IMR-90 (cell line): ENCODE data around the gene ABCA3. TPM values are rescaled to one million over a fixed set of nuclear protein-coding genes. Genes with fewer than 3 reads are reported as not detected.

Source experiments
- ATAC-seq: fragments of 200-7000 bp; cut with Tn5 transposase; 2 replicates; pipeline ENCODE4 v1.9.1; 2020; ENCODE audit warnings: low read depth, mild to moderate bottlenecking, moderate library complexity
- BruUV-seq: library from RNA; stranded (reverse); fragments of 400-500 nt; replicated peaks from 2 replicates; lab custom pipeline; 2021; lab: Mats Ljungman, UMichigan
- CTCF ChIA-PET: fragments of 300-600 bp; formaldehyde crosslinking; extraction: SDS; loops from one replicate; lab custom pipeline; 2021; ENCODE audit warnings: antibody characterized with exemption; lab: Yijun Ruan, JAX
- POLR2A ChIA-PET: fragments of 300-600 bp; sonication (Branson Sonifier 250); formaldehyde crosslinking; loops from one replicate; lab custom pipeline; 2022; ENCODE audit warnings: antibody characterized with exemption; ENCODE audit not compliant: unreplicated experiment; lab: Charles Lee
- DNase-seq: peaks from one replicate; pipeline ENCODE4 v3.0.0; 2013
- H2AFZ ChIP-seq: replicated peaks from 2 replicates; pipeline ENCODE3; 2013; ENCODE audit warnings: low read length, mild to moderate bottlenecking; ENCODE audit not compliant: poor library complexity
- H2AK5ac ChIP-seq: 2 replicates; pipeline ENCODE4 v1.6.1; 2013; ENCODE audit warnings: low read depth, low read length, inconsistent platforms
- H2AK9ac ChIP-seq: replicated peaks from 2 replicates; pipeline ENCODE3; 2013; ENCODE audit warnings: mild to moderate bottlenecking, low read depth, low read length, moderate library complexity; ENCODE audit not compliant: poor library complexity
- H2BK120ac ChIP-seq: 2 replicates; pipeline ENCODE4 v1.6.1; 2013; ENCODE audit warnings: low read depth, low read length, inconsistent platforms
- H2BK15ac ChIP-seq: 3 replicates; pipeline ENCODE4 v1.6.1; 2013; ENCODE audit warnings: low read depth, low read length, inconsistent platforms
- H2BK20ac ChIP-seq: 2 replicates; pipeline ENCODE4 v1.6.1; 2013; ENCODE audit warnings: low read depth, mild to moderate bottlenecking, inconsistent platforms, low read length, moderate library complexity
- H2BK5ac ChIP-seq: 2 replicates; pipeline ENCODE4 v1.6.1; 2013; ENCODE audit warnings: mild to moderate bottlenecking, low read depth, low read length, inconsistent platforms; ENCODE audit not compliant: poor library complexity, severe bottlenecking
- H3K14ac ChIP-seq: replicated peaks from 2 replicates; pipeline ENCODE4 v1.6.1; 2013; ENCODE audit warnings: low read depth, low read length, inconsistent platforms
- H3K18ac ChIP-seq: 2 replicates; pipeline ENCODE4 v1.6.1; 2013; ENCODE audit warnings: low read depth, low read length, control low read depth
- H3K23ac ChIP-seq: 2 replicates; pipeline ENCODE4 v1.6.1; 2013; ENCODE audit warnings: low read depth, low read length, inconsistent platforms
- H3K27ac ChIP-seq: 2 replicates; pipeline ENCODE4 v1.5.1; 2013; ENCODE audit warnings: mild to moderate bottlenecking, control low read depth, low read length; ENCODE audit not compliant: insufficient read depth
- H3K27me3 ChIP-seq: 2 replicates; pipeline ENCODE4 v1.6.1; 2013; ENCODE audit warnings: low read length; ENCODE audit not compliant: control insufficient read depth, insufficient read depth
- H3K36me3 ChIP-seq: 2 replicates; pipeline ENCODE4 v1.6.1; 2013; ENCODE audit warnings: low read length, mixed read lengths; ENCODE audit not compliant: control insufficient read depth, insufficient read depth
- H3K4ac ChIP-seq: 2 replicates; pipeline ENCODE4 v1.6.1; 2013; ENCODE audit warnings: low read depth, low read length, inconsistent platforms
- H3K4me1 ChIP-seq: 2 replicates; pipeline ENCODE4 v1.6.1; 2013; ENCODE audit warnings: low read length, mixed read lengths; ENCODE audit not compliant: control insufficient read depth, insufficient read depth
- H3K4me2 ChIP-seq: 2 replicates; pipeline ENCODE4 v1.6.1; 2013; ENCODE audit warnings: low read depth, mild to moderate bottlenecking, control low read depth, low read length, moderate library complexity
- H3K4me3 ChIP-seq: 2 replicates; pipeline ENCODE4 v1.5.1; 2013; ENCODE audit warnings: low read depth, mild to moderate bottlenecking, control low read depth, low read length, moderate library complexity; ENCODE audit not compliant: insufficient read depth
- H3K56ac ChIP-seq: 2 replicates; pipeline ENCODE4 v1.6.1; 2013; ENCODE audit warnings: low read length, inconsistent platforms; ENCODE audit not compliant: insufficient read depth; ENCODE audit errors: extremely low read depth
- H3K79me1 ChIP-seq, 2 experiments: 2 replicates each; pipeline ENCODE4 v1.6.1; 2013; ENCODE audit warnings: low read length in 2 of 2, inconsistent platforms in 1 of 2, low read depth in 1 of 2
- H3K9ac ChIP-seq: 2 replicates; pipeline ENCODE4 v1.6.1; 2013; ENCODE audit warnings: low read depth, low read length, control low read depth
- H3K9me1 ChIP-seq: 2 replicates; pipeline ENCODE4 v1.6.1; 2013; ENCODE audit warnings: low read length, inconsistent platforms; ENCODE audit not compliant: insufficient read depth
- H3K9me3 ChIP-seq: 2 replicates; pipeline ENCODE4 v1.6.1; 2013; ENCODE audit warnings: low read length; ENCODE audit not compliant: control insufficient read depth, insufficient read depth
- H4K20me1 ChIP-seq: 2 replicates; pipeline ENCODE4 v1.6.1; 2013; ENCODE audit warnings: low read length, inconsistent platforms; ENCODE audit not compliant: insufficient read depth
- H4K5ac ChIP-seq: 2 replicates; pipeline ENCODE4 v1.6.1; 2013; ENCODE audit warnings: mild to moderate bottlenecking, low read depth, low read length, control low read depth
- H4K8ac ChIP-seq, 2 experiments: 2 replicates each; pipeline ENCODE4 v1.6.1; 2013; ENCODE audit warnings: low read depth in 2 of 2, low read length in 2 of 2, control low read depth in 1 of 2, inconsistent platforms in 1 of 2
- H4K91ac ChIP-seq: 2 replicates; pipeline ENCODE4 v1.6.1; 2013; ENCODE audit warnings: low read depth, low read length, inconsistent platforms; ENCODE audit not compliant: insufficient read depth
- BHLHE40 ChIP-seq: fragments of 150-350 bp; IDR thresholded peaks from 2 replicates; pipeline ENCODE4 v1.6.1; 2016; ENCODE audit warnings: mild to moderate bottlenecking, low read depth, low read length
- CEBPB ChIP-seq: IDR thresholded peaks from 2 replicates; pipeline ENCODE4 v1.6.1; 2012; ENCODE audit warnings: low read depth, low read length, improper control_type of control experiment
- CHD1 ChIP-seq: IDR thresholded peaks from 2 replicates; pipeline ENCODE4 v1.6.1; 2012; ENCODE audit warnings: low read depth, low read length, improper control_type of control experiment
- ELK1 ChIP-seq: fragments of 150-350 bp; IDR thresholded peaks from 2 replicates; pipeline ENCODE4 v1.6.1; 2016; ENCODE audit warnings: low read depth, mild to moderate bottlenecking, low read length, moderate library complexity, borderline replicate concordance
- MAFK ChIP-seq: IDR thresholded peaks from 2 replicates; pipeline ENCODE4 v1.6.1; 2012; ENCODE audit warnings: low read depth, low read length, improper control_type of control experiment
- NFE2L2 ChIP-seq: fragments of 150-350 bp; IDR thresholded peaks from 2 replicates; pipeline ENCODE4 v1.6.1; 2016; ENCODE audit warnings: low read depth, mild to moderate bottlenecking, low read length
- POLR2A ChIP-seq: IDR thresholded peaks from 2 replicates; pipeline ENCODE4 v1.6.1; 2012; ENCODE audit warnings: mild to moderate bottlenecking, low read depth, low read length
- RAD21 ChIP-seq: IDR thresholded peaks from 2 replicates; pipeline ENCODE4 v1.6.1; 2012; ENCODE audit warnings: low read length, improper control_type of control experiment
- RCOR1 ChIP-seq: IDR thresholded peaks from 2 replicates; pipeline ENCODE4 v1.6.1; 2012; ENCODE audit warnings: mild to moderate bottlenecking, low read length, improper control_type of control experiment; ENCODE audit not compliant: insufficient replicate concordance
- USF2 ChIP-seq: fragments of 150-350 bp; IDR thresholded peaks from 2 replicates; pipeline ENCODE4 v1.6.1; 2017; ENCODE audit warnings: mild to moderate bottlenecking, antibody characterized with exemption, low read length, low read depth
- WGBS, 2 experiments: methylation state at CpG; one replicate each; pipeline versions ENCODE4 v1.1.5 to v1.1.7; 2013; ENCODE audit warnings: missing lambda C conversion rate in 2 of 2; ENCODE audit not compliant: insufficient read length in 1 of 2; ENCODE audit errors: extremely low coverage in 2 of 2; 5-methylcytosine and 5-hydroxymethylcytosine counted together
- dilution Hi-C: fragments of 300-500 bp; cut with HindIII; formaldehyde crosslinking; loops from one replicate; pipeline ENCODE4 v1.14.3; 2018; ENCODE audit warnings: low sequenced_read_pairs; ENCODE audit not compliant: unreplicated experiment
- in situ Hi-C: fragments of 300-500 bp; cut with MboI; formaldehyde crosslinking; loops from 3 replicates; pipeline ENCODE4 v1.14.3; 2019; ENCODE audit warnings: low sequenced_read_pairs, inconsistent platforms, mixed read lengths
- intact Hi-C: fragments of 100-400 bp; cut with micrococcal nuclease; formaldehyde crosslinking; loops from 2 replicates; pipeline ENCODE4 v1.10.0; 2022
- polyA plus RNA-seq, 3 experiments: library from polyadenylated mRNA; depleted of rRNA; stranded (reverse); fragments of >200 nt; gene quantifications; 2 replicates each; pipeline ENCODE4 v1.2.3, GENCODE V29; 2012; ENCODE audit warnings: low replicate concordance in 1 of 3
- total RNA-seq: library from RNA; depleted of rRNA; stranded (reverse); fragments of >200 nt; gene quantifications from 2 replicates; pipeline ENCODE4 v1.2.3, GENCODE V29; 2012
- TF ChIP-seq, protein P1 (sequence below): conservative IDR thresholded peaks from 2 replicates; pipeline ENCODE4 v1.5.1; 2012; ENCODE audit warnings: mild to moderate bottlenecking, low read depth, low read length, improper control_type of control experiment

The ABCA3 gene
- total and polyA plus RNA-seq, 2 of the 4 experiments (the other 2 are of a cell fraction), result 0.18 to 0.22 TPM

GRCh38 chr16:2359919-2360318 is 19.4 kb upstream of the ABCA3 start:
- intact Hi-C loops (loop anchor here (5.0 kb wide), 2 partner anchors 32 to 52 kb away; no protein-coding TSS in a partner anchor), dilution Hi-C loops (no loop called here), in situ Hi-C loops (loop anchor here (10.0 kb wide), 1 partner anchor 45 kb away; no protein-coding TSS in a partner anchor)
- Histone ChIP-seq H2AFZ (no peak overlapping the region), H3K79me1 (no peaks in the 10 kb centered on the region), H3K23ac (no peak overlapping the region), H3K27ac (no peak overlapping the region), H2BK15ac (no peak overlapping the region), H4K20me1 (no peaks in the 10 kb centered on the region), H3K4ac (no peak overlapping the region), H3K9me3 (peaks cover 4% of the 10 kb centered on the region; the same call in 1 of the 2 replicates), H3K9me1 (no peaks in the 10 kb centered on the region), H2AK9ac (no peak overlapping the region), H3K56ac (no peak overlapping the region), H3K4me1 (no peaks in the 10 kb centered on the region), H4K5ac (no peak overlapping the region), H3K18ac (no peak overlapping the region), H3K14ac (no peak overlapping the region), H3K9ac (no peak overlapping the region), H2BK20ac (no peak overlapping the region), H2BK120ac (no peak overlapping the region), H3K36me3 (no peaks in the 10 kb centered on the region), H4K8ac (no peak overlapping the region), H4K91ac (no peak overlapping the region), H2AK5ac (no peak overlapping the region), H3K27me3 (peaks cover 18% of the 10 kb centered on the region), H3K4me2 (no peak overlapping the region), H2BK5ac (no peak overlapping the region), H3K4me3 (no peak overlapping the region)
- ChIA-PET POLR2A (no interaction called here), CTCF (no interaction called here)
- no TSS peak for BruUV-seq
- WGBS, 2 experiments, result 40% methylated on average over 1 of the region's 4 CpGs; no CpG with 5 or more reads in 1 of the 2 experiments
- no peak for DNase-seq
- no peak for ATAC-seq
- no peak for TF ChIP-seq CEBPB
- TF ChIP-seq ELK1, result no peak
- TF ChIP-seq CHD1, result no peak
- no peak for TF ChIP-seq BHLHE40
- no peak for TF ChIP-seq POLR2A
- no peak for TF ChIP-seq NFE2L2
- TF ChIP-seq RCOR1, result no peak
- TF ChIP-seq, protein P1, sequence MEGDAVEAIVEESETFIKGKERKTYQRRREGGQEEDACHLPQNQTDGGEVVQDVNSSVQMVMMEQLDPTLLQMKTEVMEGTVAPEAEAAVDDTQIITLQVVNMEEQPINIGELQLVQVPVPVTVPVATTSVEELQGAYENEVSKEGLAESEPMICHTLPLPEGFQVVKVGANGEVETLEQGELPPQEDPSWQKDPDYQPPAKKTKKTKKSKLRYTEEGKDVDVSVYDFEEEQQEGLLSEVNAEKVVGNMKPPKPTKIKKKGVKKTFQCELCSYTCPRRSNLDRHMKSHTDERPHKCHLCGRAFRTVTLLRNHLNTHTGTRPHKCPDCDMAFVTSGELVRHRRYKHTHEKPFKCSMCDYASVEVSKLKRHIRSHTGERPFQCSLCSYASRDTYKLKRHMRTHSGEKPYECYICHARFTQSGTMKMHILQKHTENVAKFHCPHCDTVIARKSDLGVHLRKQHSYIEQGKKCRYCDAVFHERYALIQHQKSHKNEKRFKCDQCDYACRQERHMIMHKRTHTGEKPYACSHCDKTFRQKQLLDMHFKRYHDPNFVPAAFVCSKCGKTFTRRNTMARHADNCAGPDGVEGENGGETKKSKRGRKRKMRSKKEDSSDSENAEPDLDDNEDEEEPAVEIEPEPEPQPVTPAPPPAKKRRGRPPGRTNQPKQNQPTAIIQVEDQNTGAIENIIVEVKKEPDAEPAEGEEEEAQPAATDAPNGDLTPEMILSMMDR, result no peak
- no peak for TF ChIP-seq RAD21
- TF ChIP-seq MAFK, result no peak
- no peak for TF ChIP-seq USF2
